ENCODE data around the gene RUNX2.
"Not testable (repeated sequence)": the region's sequence is repeated elsewhere in the genome, so short reads cannot be mapped to it uniquely, and the experiment has no call there.

DNA sequence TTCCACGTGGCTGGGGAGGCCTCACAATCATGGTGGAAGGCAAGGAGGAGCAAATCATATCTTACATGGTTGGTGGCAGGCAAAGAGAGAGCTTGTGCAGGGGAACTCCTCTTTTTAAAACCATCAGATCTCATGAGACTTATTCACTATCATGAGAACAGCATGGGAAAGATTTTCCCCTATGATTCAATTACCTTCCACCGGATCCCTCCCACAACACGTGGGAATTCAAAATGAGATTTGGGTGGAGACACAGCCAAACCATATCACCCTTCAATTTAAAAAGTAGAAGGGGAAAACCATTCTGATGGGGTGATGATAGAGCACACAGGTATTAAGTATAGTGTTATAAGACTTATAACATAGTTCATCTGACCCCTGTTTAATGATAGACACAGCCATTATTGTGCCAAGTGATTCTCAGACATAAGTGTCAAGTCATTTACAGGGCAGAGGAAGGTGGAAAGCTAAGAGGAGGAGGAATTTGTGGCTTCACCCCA is 232.2 kb downstream of the RUNX2 start:
- TF ChIP-seq CTCF, POLR2A (IDR thresholded peaks at IDR 0.05): not testable (repeated sequence)
